Left colon (tissue), 2 donors: ENCODE results near the gene DHRS12. TPM values are rescaled to one million over a fixed set of nuclear protein-coding genes. Genes with fewer than 3 reads are reported as not detected.

ENCODE experiments used
- ATAC-seq: fragments of 200-7000 bp; cut with Tn5 transposase; one replicate; pipeline ENCODE4 v1.9.1; 2020; ENCODE audit warnings: mild to moderate bottlenecking, moderate library complexity
- DNase-seq, 2 donors: peaks; one replicate each; pipeline ENCODE4 v3.0.0-alpha.2; 2020
- intact Hi-C, 2 donors: fragments of 100-400 bp; cut with DNase I in 1 of 2; cut with micrococcal nuclease in 1 of 2; formaldehyde crosslinking; loops; one replicate each; pipeline versions ENCODE4 v1.11.2 to v1.14.0; 2022; cut with DNase I, micrococcal nuclease
- long read RNA-seq: library from polyadenylated mRNA; unstranded; transcript quantifications from one replicate; pipeline ENCODE4 v2.0.0, GENCODE V29; 2021
- total RNA-seq, 2 donors: library from RNA; stranded (reverse); fragmentation: NEBNext Ultra II Directional; extraction: Animal tissue kit (Norgen Biotek cat#: 25700); gene quantifications; one replicate each; pipeline ENCODE4 v1.2.1, GENCODE V29; 2021
- donor health status: DM: no; HTN: no; CAD: no.
- donor health status: DM: yes; HTN: yes; CAD: no.

The DHRS12 gene
- total RNA-seq: 10 to 100 TPM; 15.2 to 15.3 TPM
- long read RNA-seq, partial matches to known transcripts: 1 of 15 reads
- long read RNA-seq, other reads (novel, unspliced or antisense): 12 of 15 reads

- ATAC-seq (peak; percentile 82), DNase-seq (peak; percentile 93 to 94)
- intact Hi-C loops: loop anchor here in 1 of 2 donors (10.0 kb wide), 1 partner anchor 219 kb away; the partner anchor contains the start of gene WDFY2
Observed at GRCh38 chr13:51803422-51804294, at the start of gene DHRS12. DHRS12 (minus strand) TSS chr13:51804163; CDS start chr13:51799659, 4,504 bp downstream.

GRCh38 chr13:51849145-51850101, 45.5 kb upstream of the DHRS12 start:
- intact Hi-C loops: no loop called here
- peak in 1 of 2 donors; percentile 22 for DNase-seq

GRCh38 chr13:51848674-51849073, 44.7 kb upstream of the DHRS12 start:
- intact Hi-C loops: no loop called here
- ATAC-seq: no peak
- no peak for DNase-seq

More at GRCh38 chr13:51849145-51850101, 45.5 kb upstream of the DHRS12 start:
- no peak for ATAC-seq

- DNase-seq: no peak
- intact Hi-C loops: no loop called here
- no peak for ATAC-seq
Observed at GRCh38 chr13:51846756-51847155, 42.8 kb upstream of the DHRS12 start.

- ATAC-seq (no peak), DNase-seq (no peak)
- intact Hi-C loops: no loop called here
Observed at GRCh38 chr13:51845574-51846318, 41.8 kb upstream of the DHRS12 start.

- intact Hi-C loops: no loop called here
- peak in 1 of 2 donors; percentile 40 for DNase-seq
- peak; percentile 82 for ATAC-seq
Observed at GRCh38 chr13:51844862-51845573, 41.1 kb upstream of the DHRS12 start, which contains the start of gene TMEM272. TMEM272 (minus strand) TSS chr13:51845177; CDS start chr13:51838530, 6,647 bp downstream.

- DNase-seq (no peak), ATAC-seq (no peak)
- intact Hi-C loops: no loop called here
Observed at GRCh38 chr13:51843529-51843928, 39.6 kb upstream of the DHRS12 start.

GRCh38 chr13:51841732-51842131, 37.8 kb upstream of the DHRS12 start:
- no peak for ATAC-seq
- intact Hi-C loops: no loop called here
- DNase-seq: no peak

GRCh38 chr13:51840917-51841316, 37.0 kb upstream of the DHRS12 start:
- DNase-seq (no peak), ATAC-seq (no peak)
- intact Hi-C loops: no loop called here

- ATAC-seq (no peak), DNase-seq (no peak)
- intact Hi-C loops: no loop called here
Observed at GRCh38 chr13:51839711-51840540, 36.0 kb upstream of the DHRS12 start.

GRCh38 chr13:51838240-51838846, 34.4 kb upstream of the DHRS12 start:
- intact Hi-C loops: no loop called here
- DNase-seq: no peak
- ATAC-seq: no peak

- DNase-seq: no peak
- ATAC-seq: no peak
- intact Hi-C loops: no loop called here
Observed at GRCh38 chr13:51837016-51837415, 33.1 kb upstream of the DHRS12 start.

GRCh38 chr13:51834581-51835171, 30.7 kb upstream of the DHRS12 start:
- DNase-seq (no peak), ATAC-seq (no peak)
- intact Hi-C loops: no loop called here

- intact Hi-C loops: no loop called here
- DNase-seq (no peak), ATAC-seq (no peak)
Observed at GRCh38 chr13:51833980-51834379, 30.0 kb upstream of the DHRS12 start.

GRCh38 chr13:51832471-51833152, 28.6 kb upstream of the DHRS12 start:
- no peak for DNase-seq
- intact Hi-C loops: no loop called here
- ATAC-seq: peak; percentile 51

- no peak for DNase-seq
- intact Hi-C loops: no loop called here
Observed at GRCh38 chr13:51831519-51831918, 27.6 kb upstream of the DHRS12 start.

More at GRCh38 chr13:51831519-51831918, 27.6 kb upstream of the DHRS12 start:
- ATAC-seq: no peak
